ENCODE data around the gene KLF2. TPM values are rescaled to one million over a fixed set of nuclear protein-coding genes. Genes with fewer than 3 reads are reported as not detected.

The KLF2 gene
- polyA plus RNA-seq, 1 experiment = 1.8 TPM

- no peak for DNase-seq (ENCODE audit: low read depth)
- ChIA-PET POLR2A (no interaction called here), CTCF (interaction anchor here (0.8 to 1.0 kb wide), 3 partner anchors 16 to 120 kb away, joined by 3 to 6 read pairs (median 6); no protein-coding TSS in a partner anchor)
- peaks cover 1% of the 10 kb centered on the region for H3K36me3 ChIP-seq (ENCODE audit: control insufficient read depth, insufficient read depth, low read length)
- no peaks in the 10 kb centered on the region for H3K27me3 ChIP-seq (ENCODE audit: control insufficient read depth, insufficient read depth, low read length)
- H3K4me3 ChIP-seq (ENCODE audit: low read depth, low read length) = no peak overlapping the region
- no peak for TF ChIP-seq CTCF (IDR thresholded peaks at IDR 0.05; ENCODE audit: insufficient read depth, low read depth, low read length)
These were observed 42.0 kb downstream of the KLF2 start for GRCh38 chr19:16366433-16367260.

GRCh38 chr19:16367261-16367683, 42.6 kb downstream of the KLF2 start:
- Histone ChIP-seq H3K27me3 (ENCODE audit: control insufficient read depth, insufficient read depth, low read length) (no peaks in the 10 kb centered on the region), H3K36me3 (ENCODE audit: control insufficient read depth, insufficient read depth, low read length) (peaks cover 1% of the 10 kb centered on the region), H3K4me3 (ENCODE audit: low read depth, low read length) (no peak overlapping the region)
- TF ChIP-seq CTCF (IDR thresholded peaks at IDR 0.05; ENCODE audit: insufficient read depth, low read depth, low read length) = no peak
- DNase-seq (ENCODE audit: low read depth) = no peak
- POLR2A ChIA-PET = no interaction called here
- CTCF ChIA-PET = interaction anchor here (0.9 to 1.0 kb wide), 2 partner anchors 16 to 19 kb away, joined by 6 read pairs; no protein-coding TSS in a partner anchor

- ChIA-PET CTCF (no interaction called here), POLR2A (no interaction called here)
- H3K27me3 ChIP-seq (ENCODE audit: control insufficient read depth, insufficient read depth, low read length) = no peaks in the 10 kb centered on the region
- no peak overlapping the region for H3K4me3 ChIP-seq (ENCODE audit: low read depth, low read length)
- no peak for DNase-seq (ENCODE audit: low read depth)
- peaks cover 1% of the 10 kb centered on the region for H3K36me3 ChIP-seq (ENCODE audit: control insufficient read depth, insufficient read depth, low read length)
- TF ChIP-seq CTCF (IDR thresholded peaks at IDR 0.05; ENCODE audit: insufficient read depth, low read depth, low read length) = no peak
These were observed 44.0 kb downstream of the KLF2 start for GRCh38 chr19:16368385-16369305.

GRCh38 chr19:16369306-16369663, 44.7 kb downstream of the KLF2 start:
- peaks cover 1% of the 10 kb centered on the region for H3K36me3 ChIP-seq (ENCODE audit: control insufficient read depth, insufficient read depth, low read length)
- ChIA-PET CTCF (interaction anchor here (0.9 kb wide), 1 partner anchor 14 kb away, joined by 3 read pairs; no protein-coding TSS in a partner anchor), POLR2A (no interaction called here)
- H3K27me3 ChIP-seq (ENCODE audit: control insufficient read depth, insufficient read depth, low read length) = no peaks in the 10 kb centered on the region
- TF ChIP-seq CTCF (IDR thresholded peaks at IDR 0.05; ENCODE audit: insufficient read depth, low read depth, low read length) = no peak
- H3K4me3 ChIP-seq (ENCODE audit: low read depth, low read length) = no peak overlapping the region
- DNase-seq (ENCODE audit: low read depth) = no peak
